Effector memory CD8-positive, alpha-beta T cell (primary cell): ENCODE results near the gene SLC25A25.
"Not testable (repeated sequence)": the region's sequence is repeated elsewhere in the genome, so short reads cannot be mapped to it uniquely, and the experiment has no call there.

Experiments used
- ATAC-seq: fragments of 150-1000 bp; cut with Tn5 transposase; replicated peaks from 2 replicates; pipeline ENCODE4 v1.10.0; 2021; ENCODE audit warnings: mild to moderate bottlenecking, moderate library complexity
- DNase-seq, 3 experiments: peaks; one replicate each; pipeline ENCODE4 v3.0.0; 2021
- H3K27ac Mint-ChIP-seq, 2 donors: one replicate each; pipeline ENCODE4 v1.8.0; 2022; ENCODE audit warnings: mild to moderate bottlenecking in 2 of 2, mixed read lengths in 2 of 2, moderate library complexity in 2 of 2
- H3K27me3 Mint-ChIP-seq, 2 donors: one replicate each; pipeline ENCODE4 v1.8.0; 2022; ENCODE audit warnings: mixed read lengths in 2 of 2
- H3K36me3 Mint-ChIP-seq: one replicate; pipeline ENCODE4 v1.8.0; 2022; ENCODE audit warnings: mild to moderate bottlenecking, moderate library complexity, mixed read lengths; ENCODE audit not compliant: insufficient read depth
- H3K4me1 Mint-ChIP-seq, 2 donors: one replicate each; pipeline ENCODE4 v1.8.0; 2022; ENCODE audit warnings: low read depth in 2 of 2, mixed read lengths in 2 of 2
- H3K4me3 Mint-ChIP-seq, 2 donors: one replicate each; pipeline ENCODE4 v1.8.0; 2022; ENCODE audit warnings: mild to moderate bottlenecking in 2 of 2, mixed read lengths in 2 of 2, moderate library complexity in 2 of 2
- H3K9me3 Mint-ChIP-seq, 2 donors: one replicate each; pipeline ENCODE4 v1.8.0; 2022; ENCODE audit warnings: mixed read lengths in 2 of 2

The SLC25A25 gene

DNA sequence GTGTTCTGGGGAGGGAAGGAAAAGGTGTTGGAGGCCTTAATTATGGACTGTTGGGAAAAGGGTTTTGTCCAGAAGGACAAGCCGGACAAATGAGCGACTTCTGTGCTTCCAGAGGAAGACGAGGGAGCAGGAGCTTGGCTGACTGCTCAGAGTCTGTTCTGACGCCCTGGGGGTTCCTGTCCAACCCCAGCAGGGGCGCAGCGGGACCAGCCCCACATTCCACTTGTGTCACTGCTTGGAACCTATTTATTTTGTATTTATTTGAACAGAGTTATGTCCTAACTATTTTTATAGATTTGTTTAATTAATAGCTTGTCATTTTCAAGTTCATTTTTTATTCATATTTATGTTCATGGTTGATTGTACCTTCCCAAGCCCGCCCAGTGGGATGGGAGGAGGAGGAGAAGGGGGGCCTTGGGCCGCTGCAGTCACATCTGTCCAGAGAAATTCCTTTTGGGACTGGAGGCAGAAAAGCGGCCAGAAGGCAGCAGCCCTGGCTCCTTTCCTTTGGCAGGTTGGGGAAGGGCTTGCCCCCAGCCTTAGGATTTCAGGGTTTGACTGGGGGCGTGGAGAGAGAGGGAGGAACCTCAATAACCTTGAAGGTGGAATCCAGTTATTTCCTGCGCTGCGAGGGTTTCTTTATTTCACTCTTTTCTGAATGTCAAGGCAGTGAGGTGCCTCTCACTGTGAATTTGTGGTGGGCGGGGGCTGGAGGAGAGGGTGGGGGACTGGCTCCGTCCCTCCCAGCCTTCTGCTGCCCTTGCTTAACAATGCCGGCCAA, 40.4 kb downstream of the SLC25A25 start:
- Mint-ChIP-seq H3K9me3 (no peaks in the 10 kb centered on the region), H3K4me3 (no peak overlapping the region), H3K36me3 (peaks cover 39% of the 10 kb centered on the region), H3K4me1 (peaks cover 0 to 2% of the 10 kb centered on the region in 2 donors), H3K27me3 (no peaks in the 10 kb centered on the region), H3K27ac (peak overlapping the region in 1 of 2 donors; percentile 46)
- no peak for ATAC-seq
- no peak for DNase-seq

- Mint-ChIP-seq H3K9me3 (no peaks in the 10 kb centered on the region), H3K4me1 (no peaks in the 10 kb centered on the region), H3K4me3 (no peak overlapping the region), H3K27me3 (no peaks in the 10 kb centered on the region), H3K27ac (peak overlapping the region in 1 of 2 donors; percentile 51), H3K36me3 (peaks cover 33% of the 10 kb centered on the region)
- no peak for DNase-seq
- ATAC-seq: no peak
Observed at GRCh38 chr9:128109050-128109709, 41.1 kb downstream of the SLC25A25 start.

GRCh38 chr9:128111726-128112125, 43.7 kb downstream of the SLC25A25 start:
- ATAC-seq, H3K27me3 Mint-ChIP-seq, DNase-seq, H3K27ac Mint-ChIP-seq, H3K9me3 Mint-ChIP-seq, H3K4me3 Mint-ChIP-seq, H3K4me1 Mint-ChIP-seq: not testable (repeated sequence)
- peaks cover 13% of the 10 kb centered on the region for H3K36me3 Mint-ChIP-seq

DNA sequence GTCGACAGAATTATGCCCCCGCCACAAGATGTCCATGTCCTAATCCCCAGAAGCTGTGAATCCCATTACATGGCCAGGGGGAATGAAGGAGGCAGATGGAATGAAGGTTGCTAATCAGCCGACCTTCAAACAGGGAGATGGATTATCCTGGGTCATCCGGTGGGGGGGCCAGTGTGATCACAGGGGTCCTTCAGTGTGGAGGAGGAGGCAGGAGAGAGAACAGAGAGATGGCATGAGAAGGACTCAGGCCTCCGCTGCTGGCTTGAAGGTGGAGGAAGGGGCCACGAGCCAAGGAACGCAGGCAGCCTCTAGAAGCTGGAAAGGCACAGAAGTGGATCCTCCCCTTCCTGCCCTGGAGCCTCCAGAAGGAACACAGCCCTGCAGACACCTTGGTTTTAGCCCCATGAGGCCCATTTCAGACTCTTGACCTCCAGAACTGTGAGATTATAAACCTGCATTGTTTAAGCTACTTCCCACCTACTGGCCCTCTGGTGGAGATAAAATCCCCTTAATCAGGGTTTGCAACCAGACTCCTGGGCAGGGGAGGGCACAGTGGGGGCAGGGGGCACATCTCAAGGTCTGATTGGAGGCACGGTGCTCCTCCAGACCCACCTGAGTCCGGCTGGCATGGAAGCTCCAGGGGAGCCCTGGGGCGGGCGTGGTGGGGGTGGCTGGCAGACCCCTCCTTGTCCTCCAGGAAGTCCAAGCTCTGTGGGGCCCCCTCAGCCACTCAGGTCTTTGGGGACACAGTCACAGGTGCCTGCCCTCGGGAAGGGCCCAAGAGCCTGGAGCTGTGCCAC, 45.7 kb downstream of the SLC25A25 start:
- H3K27ac Mint-ChIP-seq: no peak overlapping the region
- DNase-seq (no peak), ATAC-seq (no peak)
- H3K9me3 Mint-ChIP-seq: no peaks in the 10 kb centered on the region
- H3K27me3 Mint-ChIP-seq: no peaks in the 10 kb centered on the region
- H3K36me3 Mint-ChIP-seq: peaks cover 7% of the 10 kb centered on the region
- H3K4me1 Mint-ChIP-seq: peaks cover 8 to 12% of the 10 kb centered on the region in 2 donors
- no peak overlapping the region for H3K4me3 Mint-ChIP-seq

DNA sequence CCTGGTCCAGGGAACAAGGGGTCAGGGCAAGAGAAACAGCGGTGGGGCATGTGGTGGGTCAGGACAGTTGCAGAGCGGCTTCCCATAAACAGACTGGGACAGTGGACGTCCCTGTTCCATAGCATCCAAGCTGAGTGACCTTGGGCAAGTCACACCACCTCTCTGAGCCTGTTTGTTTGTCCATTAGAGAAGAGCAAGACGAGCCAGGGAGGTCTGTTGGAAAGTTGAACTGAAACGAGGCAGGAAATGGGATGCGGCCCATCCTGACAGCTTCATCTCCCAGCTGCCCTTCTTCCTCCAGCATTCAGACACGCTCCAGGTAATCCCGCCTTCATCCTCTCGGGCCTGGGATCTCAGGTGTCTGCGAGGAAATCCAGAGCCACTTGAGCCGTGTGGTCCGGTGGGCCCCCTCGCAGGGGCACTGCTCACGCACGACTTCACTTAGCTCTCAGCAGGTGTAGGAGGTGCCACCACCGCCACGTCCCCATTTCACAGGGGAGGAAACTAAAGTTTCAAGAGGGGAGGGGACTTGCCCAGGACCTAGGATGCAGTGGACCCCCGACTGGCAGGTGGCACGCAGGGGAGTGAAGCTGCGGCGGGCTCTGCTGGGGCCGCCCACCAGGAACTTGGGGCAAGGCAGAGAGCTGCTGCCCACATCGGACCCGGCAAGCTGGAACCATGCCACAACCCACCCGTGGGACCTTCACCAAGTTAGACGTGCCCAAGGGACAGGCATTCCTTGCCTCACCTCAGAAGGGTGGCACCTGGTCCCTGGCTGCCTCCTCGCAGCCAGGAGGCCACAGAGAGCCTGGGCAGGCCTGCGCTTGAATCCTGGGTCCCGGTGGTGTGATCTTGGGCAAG, 46.5 kb downstream of the SLC25A25 start:
- H3K27ac Mint-ChIP-seq: no peak overlapping the region
- peaks cover 8 to 12% of the 10 kb centered on the region in 2 donors for H3K4me1 Mint-ChIP-seq
- H3K4me3 Mint-ChIP-seq: no peak overlapping the region
- DNase-seq (no peak), ATAC-seq (no peak)
- no peaks in the 10 kb centered on the region for H3K27me3 Mint-ChIP-seq
- no peaks in the 10 kb centered on the region for H3K9me3 Mint-ChIP-seq
- peaks cover 7% of the 10 kb centered on the region for H3K36me3 Mint-ChIP-seq

GRCh38 chr9:128115187-128116103, 47.4 kb downstream of the SLC25A25 start:
- H3K27me3 Mint-ChIP-seq: no peaks in the 10 kb centered on the region
- ATAC-seq (peak; percentile 41), DNase-seq (no peak)
- H3K9me3 Mint-ChIP-seq: no peaks in the 10 kb centered on the region
- peaks cover 8 to 12% of the 10 kb centered on the region in 2 donors for H3K4me1 Mint-ChIP-seq
- H3K4me3 Mint-ChIP-seq: no peak overlapping the region
- H3K27ac Mint-ChIP-seq: no peak overlapping the region
- peaks cover 7% of the 10 kb centered on the region for H3K36me3 Mint-ChIP-seq

- ATAC-seq (no peak), DNase-seq (no peak)
- no peak overlapping the region for H3K4me3 Mint-ChIP-seq
- H3K9me3 Mint-ChIP-seq: no peaks in the 10 kb centered on the region
- H3K27me3 Mint-ChIP-seq: no peaks in the 10 kb centered on the region
- peaks cover 10% of the 10 kb centered on the region for H3K36me3 Mint-ChIP-seq
- H3K27ac Mint-ChIP-seq: no peak overlapping the region
- peaks cover 8 to 12% of the 10 kb centered on the region in 2 donors for H3K4me1 Mint-ChIP-seq
Observed at GRCh38 chr9:128116104-128117083, 48.4 kb downstream of the SLC25A25 start.

- ATAC-seq: peak; percentile 94
- Mint-ChIP-seq H3K9me3 (no peaks in the 10 kb centered on the region), H3K27ac (peak overlapping the region in 1 of 2 donors; percentile 72), H3K4me1 (peaks cover 8 to 12% of the 10 kb centered on the region in 2 donors), H3K4me3 (peak overlapping the region in 1 of 2 donors; percentile 27), H3K36me3 (peaks cover 20% of the 10 kb centered on the region), H3K27me3 (no peaks in the 10 kb centered on the region)
- peak; percentile 97 to 98 (median 97) for DNase-seq
Observed at GRCh38 chr9:128117613-128118471, 49.8 kb downstream of the SLC25A25 start.

- no peak for ATAC-seq
Observed at GRCh38 chr9:128118472-128118857, 50.4 kb downstream of the SLC25A25 start.

DNA sequence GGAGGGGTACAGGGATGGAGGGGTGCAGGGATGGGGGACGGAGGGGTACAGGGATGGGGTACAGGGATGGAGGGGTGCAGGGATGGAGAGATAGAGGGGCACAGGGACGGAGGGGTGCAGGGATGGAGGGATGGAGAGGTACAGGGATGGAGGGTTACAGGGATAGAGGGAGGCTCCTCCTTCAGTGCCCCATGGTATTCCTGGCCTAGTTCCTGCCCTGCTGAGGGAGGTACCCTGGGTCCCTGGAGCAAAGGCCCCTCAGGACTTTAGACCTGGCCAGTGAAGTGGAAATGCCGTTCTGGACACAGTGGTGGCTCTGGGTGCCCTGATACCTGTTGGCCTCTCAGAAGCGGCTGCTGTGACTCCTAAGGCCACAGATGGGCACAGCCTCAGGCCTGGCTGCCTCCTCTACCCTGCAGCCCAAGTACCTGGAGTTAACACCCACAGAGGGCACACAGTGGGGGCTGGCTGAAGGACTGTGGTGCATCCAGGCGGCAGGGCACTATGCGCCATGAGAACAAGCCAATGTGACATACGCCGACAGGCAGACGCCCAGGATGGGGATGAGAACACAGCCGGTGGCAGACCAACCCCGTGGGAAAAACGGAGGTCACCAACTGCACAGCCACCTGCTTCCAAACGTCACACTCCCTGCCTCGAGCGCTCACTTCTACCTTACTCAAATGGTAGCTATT, 51.1 kb downstream of the SLC25A25 start:
- Mint-ChIP-seq H3K9me3 (no peaks in the 10 kb centered on the region), H3K27me3 (no peaks in the 10 kb centered on the region), H3K4me1 (peaks cover 8 to 12% of the 10 kb centered on the region in 2 donors), H3K4me3 (no peak overlapping the region), H3K36me3 (peaks cover 25% of the 10 kb centered on the region), H3K27ac (no peak overlapping the region)
- ATAC-seq (no peak), DNase-seq (no peak)

More at GRCh38 chr9:128118472-128118857, 50.4 kb downstream of the SLC25A25 start:
- Mint-ChIP-seq H3K4me3 (no peak overlapping the region), H3K36me3 (peaks cover 22% of the 10 kb centered on the region), H3K27ac (peak overlapping the region in 1 of 2 donors; percentile 72), H3K9me3 (no peaks in the 10 kb centered on the region), H3K4me1 (peaks cover 8 to 12% of the 10 kb centered on the region in 2 donors), H3K27me3 (no peaks in the 10 kb centered on the region)
- no peak for DNase-seq
